ENCODE data around the gene CD5L. TPM values are rescaled to one million over a fixed set of nuclear protein-coding genes. Genes with fewer than 3 reads are reported as not detected.

The CD5L gene
- total RNA-seq, 1 experiment from 2014 or later = not detected

GRCh38 chr1:157862114-157863070, 20.8 kb upstream of the CD5L start:
- ChIA-PET CTCF (no interaction called here), POLR2A (ENCODE audit: unreplicated experiment) (no interaction called here)
- H3K36me3 ChIP-seq (ENCODE audit: low read depth) = no peaks in the 10 kb centered on the region
- H3K4me3 ChIP-seq = no peak overlapping the region
- H2AFZ ChIP-seq = no peak overlapping the region
- TF ChIP-seq EZH2 (IDR thresholded peaks at IDR 0.05; ENCODE audit: low read depth) (no peak), CTCF (conservative IDR thresholded peaks at IDR 0.05) (no peak)
- peaks cover 31% of the 10 kb centered on the region for H3K27me3 ChIP-seq (ENCODE audit: insufficient read depth, low read depth)
- H3K79me2 ChIP-seq (ENCODE audit: low read depth) = no peaks in the 10 kb centered on the region
- DNase-seq = no peak
- H4K20me1 ChIP-seq (ENCODE audit: insufficient read depth) = no peaks in the 10 kb centered on the region
- no TSS peak for BruUV-seq (replicated peaks)
- intact Hi-C loops (cut with micrococcal nuclease; ENCODE audit: unreplicated experiment) = no loop called here
- H3K4me1 ChIP-seq (replicated peaks; ENCODE audit: insufficient read depth) = no peaks in the 10 kb centered on the region
- H3F3A ChIP-seq (ENCODE audit: insufficient read depth, low read depth) = no peaks in the 10 kb centered on the region
- H3K9me3 ChIP-seq (ENCODE audit: insufficient read depth, low read depth) = no peaks in the 10 kb centered on the region
- H3K9me2 ChIP-seq (ENCODE audit: insufficient read depth) = no peaks in the 10 kb centered on the region
- H3K4me2 ChIP-seq = no peak overlapping the region
- no peak overlapping the region for H3K27ac ChIP-seq

GRCh38 chr1:157856538-157856937, 14.9 kb upstream of the CD5L start:
- CTCF ChIA-PET = no interaction called here
- no peaks in the 10 kb centered on the region for H3K9me2 ChIP-seq (ENCODE audit: insufficient read depth)
- no peaks in the 10 kb centered on the region for H3F3A ChIP-seq (ENCODE audit: insufficient read depth, low read depth)
- no peaks in the 10 kb centered on the region for H3K27me3 ChIP-seq (ENCODE audit: insufficient read depth, low read depth)
- no peaks in the 10 kb centered on the region for H3K36me3 ChIP-seq (ENCODE audit: low read depth)
- no peak for DNase-seq
- POLR2A ChIA-PET (ENCODE audit: unreplicated experiment) = no interaction called here
- H2AFZ ChIP-seq = no peak overlapping the region
- H3K4me2 ChIP-seq = no peak overlapping the region
- intact Hi-C loops (cut with micrococcal nuclease; ENCODE audit: unreplicated experiment) = no loop called here
- no peaks in the 10 kb centered on the region for H4K20me1 ChIP-seq (ENCODE audit: insufficient read depth)
- no peaks in the 10 kb centered on the region for H3K79me2 ChIP-seq (ENCODE audit: low read depth)
- H3K27ac ChIP-seq = no peak overlapping the region
- no peak overlapping the region for H3K4me3 ChIP-seq
- H3K9me3 ChIP-seq (ENCODE audit: insufficient read depth, low read depth) = no peaks in the 10 kb centered on the region
- H3K4me1 ChIP-seq (replicated peaks; ENCODE audit: insufficient read depth) = no peaks in the 10 kb centered on the region
- TF ChIP-seq CTCF (conservative IDR thresholded peaks at IDR 0.05) = no peak
- no peak for TF ChIP-seq EZH2 (IDR thresholded peaks at IDR 0.05; ENCODE audit: low read depth)
- no TSS peak for BruUV-seq (replicated peaks)

GRCh38 chr1:157852476-157852875, 10.9 kb upstream of the CD5L start:
- no peaks in the 10 kb centered on the region for H3K79me2 ChIP-seq (ENCODE audit: low read depth)
- no peak for TF ChIP-seq EZH2 (IDR thresholded peaks at IDR 0.05; ENCODE audit: low read depth)
- no peak for TF ChIP-seq CTCF (conservative IDR thresholded peaks at IDR 0.05)
- no peak overlapping the region for H3K4me3 ChIP-seq
- no peaks in the 10 kb centered on the region for H3F3A ChIP-seq (ENCODE audit: insufficient read depth, low read depth)
- H3K36me3 ChIP-seq (ENCODE audit: low read depth) = no peaks in the 10 kb centered on the region
- H3K27ac ChIP-seq = no peak overlapping the region
- DNase-seq = no peak
- no peaks in the 10 kb centered on the region for H3K9me2 ChIP-seq (ENCODE audit: insufficient read depth)
- no TSS peak for BruUV-seq (replicated peaks)
- ChIA-PET POLR2A (ENCODE audit: unreplicated experiment) (no interaction called here), CTCF (no interaction called here)
- no peaks in the 10 kb centered on the region for H4K20me1 ChIP-seq (ENCODE audit: insufficient read depth)
- no peaks in the 10 kb centered on the region for H3K27me3 ChIP-seq (ENCODE audit: insufficient read depth, low read depth)
- H3K4me2 ChIP-seq = no peak overlapping the region
- H2AFZ ChIP-seq = no peak overlapping the region
- intact Hi-C loops (cut with micrococcal nuclease; ENCODE audit: unreplicated experiment) = no loop called here
- no peaks in the 10 kb centered on the region for H3K4me1 ChIP-seq (replicated peaks; ENCODE audit: insufficient read depth)
- H3K9me3 ChIP-seq (ENCODE audit: insufficient read depth, low read depth) = no peaks in the 10 kb centered on the region
